NCI-H526 (cell line): ENCODE data around the gene TUBGCP4.

ENCODE experiments used
- DNase-seq, 2 experiments: peaks; one replicate each; lab custom pipeline; 2025; lab: John Stamatoyannopoulos, UW

TUBGCP4 gene

DNA sequence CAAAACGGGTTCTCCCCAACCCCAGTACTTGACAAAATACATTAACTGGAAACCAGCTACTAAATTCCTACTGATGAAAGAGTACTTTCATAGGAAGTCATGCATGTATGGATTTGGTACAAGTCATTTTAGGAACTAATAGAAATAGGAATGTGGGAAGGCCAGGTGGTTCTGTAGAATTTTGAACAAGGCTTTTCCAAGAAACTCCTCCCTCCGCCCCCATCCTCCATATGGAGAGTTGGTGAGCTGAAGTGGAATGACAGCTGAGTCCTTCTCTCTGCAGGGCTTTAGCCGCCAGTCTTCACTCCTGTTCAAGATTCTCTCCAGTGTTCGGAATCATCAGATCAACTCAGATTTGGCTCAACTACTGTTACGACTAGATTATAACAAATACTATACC is 33.2 kb downstream of the TUBGCP4 start:
- no peak for DNase-seq

DNA sequence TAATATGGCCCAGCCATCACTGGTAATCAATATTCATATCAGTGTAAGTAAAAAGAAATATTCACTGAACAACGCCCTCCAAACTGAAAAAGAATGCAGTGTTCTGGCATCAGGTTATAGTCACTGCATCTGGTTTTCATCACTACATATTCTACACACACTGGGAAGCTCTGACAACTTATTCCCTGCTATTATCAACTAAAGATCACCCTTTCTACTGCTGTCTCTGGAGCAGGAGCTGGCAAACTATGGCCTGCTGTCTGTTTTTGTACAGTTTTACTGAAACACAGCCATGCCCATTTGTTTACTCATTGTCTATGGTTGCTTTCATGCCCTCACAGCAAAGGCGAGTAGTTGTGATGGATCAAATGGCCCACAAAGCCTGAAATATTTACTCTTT is 35.3 kb downstream of the TUBGCP4 start:
- DNase-seq = no peak

DNA sequence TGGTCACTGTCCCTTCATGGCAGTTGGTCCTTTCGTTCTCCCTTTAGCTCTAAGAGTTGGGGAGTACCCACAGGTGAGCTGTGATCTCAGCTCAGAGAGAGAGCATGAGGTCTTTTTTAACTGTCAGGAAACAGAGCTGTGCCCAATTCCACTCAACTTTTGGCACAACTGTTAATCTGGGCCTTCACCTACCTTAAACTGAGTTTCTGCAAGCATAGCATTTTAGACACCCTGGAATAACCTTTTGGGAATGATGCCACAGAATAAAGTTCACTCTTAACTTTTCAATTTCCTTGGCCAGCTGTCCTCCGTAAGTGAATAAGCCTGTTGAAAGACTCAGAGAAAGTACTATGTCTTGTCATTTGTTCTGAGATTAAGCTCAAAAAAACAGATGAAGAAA is 35.9 kb downstream of the TUBGCP4 start:
- no peak for DNase-seq

DNA sequence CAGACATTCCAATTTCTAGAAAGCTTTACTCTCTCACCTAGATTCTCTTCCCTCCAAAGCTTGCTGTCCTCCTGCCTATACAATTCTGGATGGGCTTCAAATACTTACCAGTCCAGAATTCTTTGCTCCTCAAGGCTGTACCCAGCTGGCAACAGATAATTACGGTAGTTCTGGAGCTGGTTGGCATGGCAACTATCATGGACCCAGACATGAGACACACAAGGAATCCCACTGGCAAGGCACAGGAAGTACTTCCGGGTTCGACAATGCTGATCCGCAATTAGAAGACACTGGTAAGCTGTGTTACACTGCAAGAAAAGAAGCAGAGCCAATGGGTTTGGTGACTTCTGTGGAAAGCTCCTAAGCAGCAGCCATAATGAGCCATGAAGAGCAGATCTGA is 37.9 kb downstream of the TUBGCP4 start:
- no peak for DNase-seq

DNA sequence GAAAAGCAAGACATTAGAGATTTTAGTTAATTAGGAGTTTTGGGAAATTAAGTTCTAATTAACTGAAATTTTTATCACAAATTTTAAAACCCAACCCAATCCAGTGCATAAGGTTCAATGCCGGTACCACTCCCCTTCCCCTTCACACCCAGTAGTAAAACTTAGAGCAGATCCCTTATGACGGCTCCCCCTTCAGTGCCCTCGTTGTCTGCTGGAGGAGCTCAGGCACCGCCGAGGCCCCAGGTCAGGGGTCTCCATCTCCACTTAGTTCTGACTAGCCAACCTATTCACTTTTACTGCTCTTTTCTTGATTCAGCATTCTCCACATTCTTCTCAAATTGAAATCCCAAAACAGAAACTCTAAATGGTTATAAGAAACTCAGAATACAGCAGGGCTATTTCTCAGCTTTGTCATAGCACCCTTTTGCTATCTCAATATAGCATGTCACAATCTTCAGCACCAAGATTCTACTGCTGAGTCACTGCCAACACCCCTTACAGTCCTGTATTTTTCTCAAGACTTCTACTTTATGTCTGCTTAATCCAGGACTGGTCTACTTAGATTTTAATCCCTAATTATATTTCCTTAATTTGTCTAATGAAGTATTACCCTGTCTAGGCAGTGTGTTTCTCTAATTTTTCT is 39.8 kb downstream of the TUBGCP4 start:
- no peak for DNase-seq

DNA sequence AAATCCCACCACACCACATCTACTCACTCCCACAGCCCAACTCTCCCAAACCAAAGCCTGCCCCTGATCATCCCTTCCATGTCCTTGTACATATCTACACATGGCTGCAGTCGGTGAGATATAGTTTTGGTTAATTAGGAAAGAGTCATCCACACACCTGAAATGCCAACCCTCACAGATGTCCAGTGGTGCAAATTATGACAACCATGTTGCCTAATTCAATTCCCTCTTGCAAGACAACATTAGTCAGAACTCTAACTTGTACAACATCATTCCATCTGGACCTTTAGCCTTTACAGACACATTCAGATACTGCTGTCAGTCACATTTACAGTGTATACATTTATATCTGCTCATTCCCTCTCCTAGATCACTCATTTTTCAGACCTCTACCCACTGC is 41.2 kb downstream of the TUBGCP4 start:
- DNase-seq = no peak

DNA sequence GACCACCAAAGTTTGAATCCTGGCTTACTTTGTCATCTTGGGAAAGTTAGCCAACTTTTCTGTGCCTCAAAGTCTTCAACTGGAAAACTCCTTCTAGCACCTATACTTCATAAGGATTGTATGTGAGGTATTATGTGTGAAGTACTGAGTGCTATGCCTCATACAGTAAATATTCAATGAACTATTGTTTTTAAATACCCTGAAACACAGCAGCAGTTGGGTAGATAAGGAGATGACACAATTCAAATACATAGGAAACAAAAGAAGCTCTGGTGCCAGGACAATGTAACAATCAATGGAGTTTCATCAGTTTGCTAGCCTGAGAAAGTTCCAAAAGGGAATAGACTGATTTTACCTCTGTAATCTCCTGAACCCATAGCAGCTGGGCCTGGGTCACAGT is 43.3 kb downstream of the TUBGCP4 start:
- DNase-seq = no peak

DNA sequence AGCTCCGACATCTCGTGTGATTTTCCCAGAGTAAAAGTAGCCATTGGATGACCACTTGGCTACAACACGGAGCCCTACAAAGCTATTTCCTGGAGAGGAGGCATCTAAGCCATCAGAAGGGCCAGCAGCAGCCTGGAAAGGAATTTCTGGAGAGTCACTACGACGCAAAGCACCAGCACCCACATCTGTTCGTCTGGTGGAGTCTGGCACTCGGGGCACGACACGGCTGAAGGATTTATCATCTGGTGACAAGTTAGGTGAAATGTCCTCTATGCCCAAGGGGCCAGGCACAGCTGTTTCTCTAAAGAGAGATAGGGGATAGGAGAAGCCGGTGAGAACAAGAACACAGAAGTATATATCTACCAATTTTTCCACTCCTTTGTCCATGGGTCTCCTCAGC is 49.5 kb downstream of the TUBGCP4 start:
- DNase-seq = no peak

DNA sequence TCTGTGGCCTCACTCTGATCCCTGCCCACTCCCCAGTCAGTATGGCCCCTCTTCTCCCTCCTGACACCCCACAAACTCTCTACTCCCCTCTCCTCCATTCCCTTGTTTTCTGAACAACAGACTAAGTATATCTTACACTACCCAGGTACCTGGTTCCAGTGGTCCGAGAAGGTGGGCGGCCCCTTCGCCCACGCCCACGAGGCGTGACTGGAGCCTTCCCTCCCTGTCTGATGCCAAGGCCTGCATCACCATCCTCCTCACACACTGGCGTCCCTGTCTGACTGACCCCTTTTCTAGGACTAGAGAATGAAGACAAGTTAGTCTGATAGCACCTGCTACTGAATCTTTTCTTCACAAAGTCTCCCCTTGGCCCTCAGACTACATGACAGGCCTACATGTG is 50.0 kb downstream of the TUBGCP4 start:
- DNase-seq = no peak

DNA sequence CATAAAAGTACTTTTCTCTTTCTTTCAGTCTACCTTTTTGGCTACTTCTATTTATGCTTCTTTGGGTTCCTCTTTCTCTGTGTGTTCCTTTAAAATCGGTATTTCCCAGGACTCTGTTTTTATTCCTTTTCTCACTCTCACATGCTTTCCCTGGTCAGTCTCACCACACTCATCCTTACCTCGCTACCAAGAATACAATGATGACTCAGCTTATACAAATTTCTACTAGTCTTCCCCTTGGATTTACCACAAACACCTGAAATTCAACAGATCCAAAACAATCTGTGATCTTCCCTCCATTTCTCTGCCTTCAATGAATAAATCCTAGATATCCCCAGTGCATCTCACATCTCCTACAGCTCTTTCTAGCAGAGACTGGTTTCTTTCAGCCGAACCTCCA is 52.9 kb downstream of the TUBGCP4 start:
- no peak for DNase-seq

DNA sequence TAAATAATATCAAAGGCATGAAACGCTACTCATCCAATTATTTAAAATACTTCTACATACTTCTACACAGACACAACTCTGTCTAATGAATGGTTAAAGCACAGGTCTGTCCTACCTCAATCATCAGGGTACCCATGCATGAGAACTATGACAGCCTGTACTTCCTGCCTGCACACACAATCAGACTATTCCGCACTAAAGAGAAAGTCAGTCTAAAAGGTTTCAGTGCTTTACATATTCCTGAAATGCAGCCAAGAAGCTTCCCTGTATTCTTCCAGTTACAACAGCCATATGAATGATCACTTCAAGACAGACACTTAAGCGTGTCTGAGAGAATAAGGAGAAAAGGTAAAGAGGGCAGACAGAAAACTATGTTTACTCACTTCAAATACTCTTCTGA is 58.8 kb downstream of the TUBGCP4 start:
- DNase-seq = no peak

DNA sequence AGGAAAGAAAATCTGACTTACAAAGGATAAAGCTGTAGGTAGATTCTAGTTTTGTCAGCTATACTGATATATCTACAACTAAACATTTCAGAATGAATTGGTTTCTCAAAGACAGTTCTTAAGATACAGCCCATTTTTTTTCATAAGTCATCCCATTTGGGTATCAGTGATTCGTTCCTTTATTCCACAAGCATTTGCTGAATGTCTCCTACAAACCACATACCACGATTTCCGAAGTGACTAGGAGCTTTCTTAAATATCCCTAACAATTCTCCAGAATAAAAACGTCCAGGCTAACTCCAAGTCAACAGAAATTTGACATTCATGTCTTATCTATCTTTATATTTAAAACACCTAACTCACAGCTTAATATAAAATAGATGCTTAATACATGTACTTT is 62.3 kb downstream of the TUBGCP4 start:
- no peak for DNase-seq

DNA sequence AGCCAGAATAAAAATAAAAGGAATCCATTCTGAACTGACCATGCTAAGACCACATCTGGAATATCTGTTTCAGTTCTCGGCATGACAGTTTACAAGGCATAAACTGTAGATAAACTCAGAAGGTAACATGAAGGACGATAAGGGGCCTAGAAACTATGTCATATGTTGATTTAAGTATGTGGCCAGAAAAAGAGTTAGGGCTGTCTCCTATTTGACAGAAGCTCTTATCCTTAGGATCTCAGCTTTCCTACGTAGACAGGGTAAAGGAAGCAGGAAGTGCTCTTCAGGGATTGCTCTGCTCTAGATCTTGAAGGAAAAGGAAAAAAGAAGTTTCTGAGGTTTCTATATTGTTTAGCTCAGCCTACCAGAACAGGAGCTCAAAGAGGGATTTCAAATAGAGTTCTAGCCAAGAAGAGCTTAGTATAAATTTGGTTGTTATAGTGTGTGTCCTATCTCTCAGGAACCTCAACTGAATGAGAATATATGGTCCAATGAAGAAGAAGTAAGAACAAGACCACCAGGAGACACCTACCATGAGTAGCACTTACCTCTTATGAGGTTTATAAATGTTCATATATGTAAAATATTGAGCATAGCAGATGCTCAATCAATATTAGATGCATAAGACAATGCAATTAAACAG is 62.9 kb downstream of the TUBGCP4 start:
- no peak for DNase-seq

DNA sequence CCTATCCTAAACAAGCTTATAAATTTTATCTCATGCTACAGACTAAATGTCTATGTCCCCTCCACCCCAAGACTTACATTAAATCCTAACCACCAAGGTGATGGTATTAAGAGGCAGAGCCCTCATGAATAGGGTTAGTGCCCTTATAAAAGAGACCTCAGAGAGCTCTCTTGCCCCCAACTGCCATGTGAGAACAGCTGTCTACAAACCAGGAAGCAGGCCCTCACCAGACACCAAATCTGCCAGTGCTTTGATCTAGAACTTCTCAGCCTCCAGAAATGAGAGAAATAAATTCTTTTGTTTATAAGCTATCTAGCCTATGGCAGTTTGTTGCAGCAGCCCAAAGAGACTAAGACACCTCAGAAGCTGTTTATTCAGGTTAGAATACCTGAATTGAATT is 63.5 kb downstream of the TUBGCP4 start:
- no peak for DNase-seq

DNA sequence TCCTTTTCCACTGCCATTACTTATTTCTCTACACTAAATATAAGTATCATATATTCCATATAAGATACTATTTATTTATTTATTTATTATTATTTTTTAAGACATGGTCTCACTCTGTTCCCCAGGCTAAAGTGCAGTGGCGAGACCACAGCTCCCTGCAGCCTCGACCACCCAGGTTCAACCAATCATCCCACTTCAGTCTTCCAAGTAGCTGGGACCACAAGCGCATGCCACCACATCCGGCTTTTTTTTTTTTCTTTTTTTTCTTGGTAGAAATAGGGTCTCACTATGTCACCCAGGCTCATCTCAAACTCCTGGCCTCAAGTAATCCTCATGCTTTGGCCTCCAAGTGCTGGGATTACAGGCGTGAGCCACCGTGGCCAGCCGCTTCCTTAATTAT is 65.5 kb downstream of the TUBGCP4 start:
- DNase-seq = no peak

DNA sequence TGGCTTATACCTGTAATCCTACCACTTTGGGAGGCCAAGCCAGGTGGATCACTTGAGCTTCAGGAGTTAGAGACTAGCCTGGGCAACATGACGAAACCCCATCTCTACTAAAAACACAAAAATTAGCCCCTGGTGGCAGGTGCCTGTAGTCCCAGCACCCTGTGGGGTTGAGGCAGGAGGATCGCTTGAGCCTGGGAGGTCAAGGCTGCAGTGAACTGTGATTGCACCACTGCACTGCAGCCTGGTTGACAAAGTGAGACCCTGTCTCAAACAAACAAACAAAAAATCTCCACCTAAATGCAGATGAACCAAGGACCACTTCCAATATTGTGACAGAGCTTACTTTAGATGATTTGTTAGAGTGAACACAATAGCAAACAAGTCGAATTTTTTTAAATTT is 68.4 kb downstream of the TUBGCP4 start:
- no peak for DNase-seq

DNA sequence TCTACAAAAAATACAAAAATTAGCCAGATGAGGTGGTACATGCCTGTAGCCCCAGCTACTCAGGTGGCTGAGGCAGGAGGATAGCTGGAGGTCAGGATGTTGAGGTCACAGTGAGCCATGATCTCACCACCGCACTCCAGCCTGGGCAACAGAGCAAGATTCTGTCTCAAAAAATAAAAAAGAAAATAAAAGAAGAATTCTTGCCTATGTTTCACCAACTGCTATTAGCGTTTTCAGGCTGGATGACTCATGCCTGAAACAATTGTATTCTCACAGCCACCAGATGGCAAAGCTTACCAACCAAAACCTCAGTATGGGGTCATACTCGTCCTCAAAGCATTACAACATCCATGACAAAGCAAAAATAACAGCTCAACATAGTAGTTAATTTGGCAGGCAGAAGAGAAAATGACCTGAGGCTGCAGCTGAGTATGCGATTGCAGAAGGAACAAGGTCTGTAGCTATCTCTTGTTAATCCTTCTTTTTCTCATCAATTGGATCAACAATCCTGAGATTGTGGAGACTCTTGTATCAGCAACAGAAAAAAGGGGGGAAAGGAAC is 69.9 kb downstream of the TUBGCP4 start:
- DNase-seq = peak in 1 of 2 experiments; percentile 8

DNA sequence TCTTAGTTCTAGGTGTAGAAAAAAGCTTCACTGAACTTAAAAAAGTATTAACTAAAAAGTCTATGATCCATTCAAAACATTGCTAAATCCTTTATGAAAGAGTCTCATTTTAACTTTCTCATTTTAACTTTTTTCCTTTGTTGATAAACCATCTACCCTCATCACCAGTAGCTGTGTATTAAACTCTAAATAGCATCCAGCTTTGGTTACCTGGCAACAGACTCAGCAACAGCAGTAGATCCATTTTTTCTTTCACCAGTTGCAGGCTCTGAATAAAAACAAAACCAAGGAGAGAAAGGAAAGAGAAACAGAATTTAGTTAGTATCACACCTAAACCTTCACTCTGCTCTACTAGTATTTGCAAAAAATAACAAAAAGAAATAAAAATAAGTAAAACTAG is 70.4 kb downstream of the TUBGCP4 start:
- no peak for DNase-seq

DNA sequence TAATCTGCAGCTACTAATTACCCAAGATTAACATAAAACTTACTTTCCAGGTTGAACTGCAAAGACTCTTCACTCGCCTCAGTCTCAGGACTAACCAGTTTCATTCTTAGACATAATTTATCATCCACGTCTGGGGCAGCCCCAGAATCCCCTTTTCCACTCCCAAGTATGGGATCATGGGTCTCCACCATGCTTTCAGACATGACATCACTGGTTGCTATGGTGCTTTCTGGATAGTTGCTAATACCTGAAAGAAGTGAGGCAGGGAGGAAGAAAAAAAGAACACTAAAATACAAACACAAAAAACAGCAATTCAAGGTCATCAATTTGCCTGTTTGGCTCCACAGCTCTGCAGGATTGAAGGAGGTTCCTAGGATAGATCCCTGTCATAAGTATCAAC is 75.4 kb downstream of the TUBGCP4 start:
- DNase-seq = no peak

DNA sequence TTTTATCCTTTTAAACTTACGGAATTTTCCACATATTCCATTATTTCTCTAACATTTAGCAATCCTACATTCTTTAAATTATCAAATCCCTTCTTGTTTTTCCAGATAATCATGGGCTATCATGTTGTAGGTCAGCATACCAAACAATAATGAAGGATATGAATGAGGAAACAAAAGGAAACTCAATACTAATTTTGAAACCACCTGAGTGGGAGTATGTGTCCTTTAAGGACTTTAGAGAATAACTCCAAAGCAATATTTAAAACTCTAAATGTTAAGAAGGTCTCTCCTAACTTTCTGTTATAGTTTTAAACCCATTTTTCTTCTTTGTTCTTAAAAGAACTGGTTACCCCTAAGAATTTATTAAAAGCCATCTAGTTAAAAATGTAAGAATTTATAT is 79.1 kb downstream of the TUBGCP4 start:
- DNase-seq = no peak
